Hepatocyte (in vitro differentiated cells): ENCODE measurements around the gene MARK3. TPM values are rescaled to one million over a fixed set of nuclear protein-coding genes. Genes with fewer than 3 reads are reported as not detected.
A peak's percentile ranks its signal among the peaks of the same experiment; 100 is the strongest.

Source experiments
- DNase-seq: peaks from one replicate; pipeline ENCODE4 v3.0.0-alpha.2; 2016; ENCODE audit warnings: low spot score
- H2AFZ ChIP-seq: fragments of 200-600 bp; sonication (generic); 2 replicates; pipeline ENCODE4 v1.6.0; 2016; ENCODE audit warnings: antibody characterized with exemption, mild to moderate bottlenecking
- H3K27ac ChIP-seq: fragments of 200-600 bp; sonication (generic); 2 replicates; pipeline ENCODE4 v1.5.1; 2016; ENCODE audit warnings: mild to moderate bottlenecking
- H3K27me3 ChIP-seq: fragments of 200-600 bp; sonication (generic); 2 replicates; pipeline ENCODE4 v1.6.1; 2016
- H3K36me3 ChIP-seq: fragments of 200-600 bp; sonication (generic); replicated peaks from 2 replicates; pipeline ENCODE4 v1.5.1; 2016; ENCODE audit warnings: low read depth; ENCODE audit not compliant: insufficient read depth
- H3K4me1 ChIP-seq: fragments of 200-600 bp; sonication (generic); 2 replicates; pipeline ENCODE4 v1.5.1; 2016; ENCODE audit warnings: mild to moderate bottlenecking, moderate library complexity; ENCODE audit not compliant: insufficient read depth
- H3K4me2 ChIP-seq: fragments of 200-600 bp; sonication (generic); 2 replicates; pipeline ENCODE4 v1.6.0; 2016
- H3K4me3 ChIP-seq: fragments of 200-600 bp; sonication (generic); 2 replicates; pipeline ENCODE4 v1.5.1; 2016; ENCODE audit warnings: mild to moderate bottlenecking
- H3K79me2 ChIP-seq: fragments of 200-600 bp; sonication (generic); 2 replicates; pipeline ENCODE4 v1.6.0; 2017; ENCODE audit warnings: mild to moderate bottlenecking
- H3K9me2 ChIP-seq: fragments of 200-600 bp; sonication (generic); replicated peaks from 2 replicates; pipeline ENCODE4 v1.6.0; 2017; ENCODE audit warnings: mild to moderate bottlenecking; ENCODE audit not compliant: insufficient read depth
- H3K9me3 ChIP-seq: fragments of 200-600 bp; sonication (generic); 2 replicates; pipeline ENCODE4 v1.5.1; 2016; ENCODE audit warnings: low read depth, mild to moderate bottlenecking
- H4K20me1 ChIP-seq: fragments of 200-600 bp; sonication (generic); 2 replicates; pipeline ENCODE4 v1.6.0; 2016; ENCODE audit warnings: mild to moderate bottlenecking; ENCODE audit not compliant: insufficient read depth, poor library complexity, severe bottlenecking
- CTCF ChIP-seq: fragments of 200-600 bp; sonication (generic); IDR thresholded peaks from 2 replicates; pipeline ENCODE4 v1.5.1; 2016; ENCODE audit warnings: antibody characterized with exemption, mild to moderate bottlenecking; ENCODE audit not compliant: poor library complexity
- EZH2 ChIP-seq: fragments of 200-600 bp; sonication (generic); IDR thresholded peaks from 2 replicates; pipeline ENCODE4 v1.6.1; 2016; ENCODE audit warnings: antibody characterized with exemption, mild to moderate bottlenecking, borderline replicate concordance
- EZH2phosphoT487 ChIP-seq: fragments of 200-600 bp; sonication (generic); IDR thresholded peaks from one replicate; pipeline ENCODE4 v1.6.1; 2018; ENCODE audit warnings: antibody characterized with exemption, mild to moderate bottlenecking, low read depth, moderate library complexity; ENCODE audit not compliant: unreplicated experiment, severe bottlenecking
- WGBS: methylation state at CpG from one replicate; pipeline ENCODE4 v1.1.6; 2016; ENCODE audit warnings: low lambda C conversion rate; ENCODE audit errors: missing lambda C conversion rate; 5-methylcytosine and 5-hydroxymethylcytosine counted together
- polyA plus RNA-seq: library from polyadenylated mRNA; unstranded; fragments of >200 nt; fragmentation: Nextera tagmentation; extraction: Ambion mirVana; gene quantifications from 2 replicates; pipeline ENCODE4 v1.2.1, GENCODE V29; 2016
- total RNA-seq: library from RNA; depleted of rRNA; stranded (reverse); fragments of >200 nt; gene quantifications from 2 replicates; pipeline ENCODE4 v1.2.3, GENCODE V29; 2014

MARK3 gene
- total and polyA plus RNA-seq, 2 experiments from 2014 or later = 56.3 to 71.7 TPM

- H3K27ac ChIP-seq = peak overlapping the region; percentile 44
- TF ChIP-seq EZH2 (no peak), CTCF (no peak), EZH2phosphoT487 (no peak)
- no peaks in the 10 kb centered on the region for H3K27me3 ChIP-seq
- no peaks in the 10 kb centered on the region for H3K36me3 ChIP-seq
- no peak overlapping the region for H3K4me3 ChIP-seq
- peaks cover 32% of the 10 kb centered on the region for H3K4me1 ChIP-seq
- H3K79me2 ChIP-seq = peaks cover 100% of the 10 kb centered on the region
- no peak overlapping the region for H2AFZ ChIP-seq
- no peaks in the 10 kb centered on the region for H3K9me2 ChIP-seq
- 57% methylated on average over 5 of the region's 5 CpGs for WGBS
- DNase-seq = no peak
- H3K9me3 ChIP-seq = no peaks in the 10 kb centered on the region
- peak overlapping the region; percentile 3 for H3K4me2 ChIP-seq
- peaks cover 92% of the 10 kb centered on the region for H4K20me1 ChIP-seq
These were observed 6.9 kb downstream of the MARK3 start for GRCh38 chr14:103392106-103392505.

GRCh38 chr14:103392572-103392971, 7.4 kb downstream of the MARK3 start:
- Histone ChIP-seq H3K27ac (no peak overlapping the region), H4K20me1 (peaks cover 92% of the 10 kb centered on the region), H3K4me1 (peaks cover 28% of the 10 kb centered on the region), H2AFZ (no peak overlapping the region), H3K4me2 (peak overlapping the region; percentile 3), H3K9me3 (no peaks in the 10 kb centered on the region), H3K27me3 (no peaks in the 10 kb centered on the region), H3K79me2 (peaks cover 100% of the 10 kb centered on the region), H3K9me2 (no peaks in the 10 kb centered on the region), H3K4me3 (no peak overlapping the region), H3K36me3 (no peaks in the 10 kb centered on the region)
- no peak for TF ChIP-seq EZH2phosphoT487
- no peak for TF ChIP-seq EZH2
- TF ChIP-seq CTCF = no peak
- WGBS = 98% methylated on average over 8 of the region's 8 CpGs
- no peak for DNase-seq

- H3K27me3 ChIP-seq = no peaks in the 10 kb centered on the region
- TF ChIP-seq EZH2phosphoT487 (no peak), CTCF (no peak), EZH2 (no peak)
- no peaks in the 10 kb centered on the region for H3K9me2 ChIP-seq
- no peak overlapping the region for H3K27ac ChIP-seq
- 81% methylated on average over 6 of the region's 6 CpGs for WGBS
- H2AFZ ChIP-seq = no peak overlapping the region
- no peaks in the 10 kb centered on the region for H3K36me3 ChIP-seq
- H3K79me2 ChIP-seq = peaks cover 100% of the 10 kb centered on the region
- no peaks in the 10 kb centered on the region for H3K9me3 ChIP-seq
- H4K20me1 ChIP-seq = peaks cover 92% of the 10 kb centered on the region
- H3K4me3 ChIP-seq = no peak overlapping the region
- H3K4me1 ChIP-seq = peaks cover 26% of the 10 kb centered on the region
- no peak for DNase-seq
- no peak overlapping the region for H3K4me2 ChIP-seq
These were observed 7.9 kb downstream of the MARK3 start for GRCh38 chr14:103393070-103393469.
